ENCODE data around the gene CLCN4. TPM values are rescaled to one million over a fixed set of nuclear protein-coding genes. Genes with fewer than 3 reads are reported as not detected.

CLCN4 gene
- total RNA-seq, result 10 to 100 TPM; 22.2 to 22.8 TPM
- long read RNA-seq, full-length matches to known transcripts, result 27 of 40 reads
- long read RNA-seq, partial matches to known transcripts, result 4 of 40 reads
- long read RNA-seq, other reads (novel, unspliced or antisense), result 9 of 40 reads

GRCh38 chrX:10156199-10157031 lies at the start of gene CLCN4:
Gene CLCN4, plus strand, starts transcription at chrX:10156975. Its CDS starts 28,058 bp downstream, at chrX:10185033.
- DNase-seq (peak; percentile 73), ATAC-seq (peak; percentile 91 to 92)
- intact Hi-C loops (cut with DNase I), result no loop called here

- ATAC-seq (no peak), DNase-seq (no peak)
- intact Hi-C loops (cut with DNase I), result no loop called here
Measured at GRCh38 chrX:10107483-10107882, 49.3 kb upstream of the CLCN4 start.

GRCh38 chrX:10108288-10108687 lies 48.5 kb upstream of the CLCN4 start:
- ATAC-seq, result no peak
- no peak for DNase-seq
- intact Hi-C loops (cut with DNase I), result no loop called here

GRCh38 chrX:10109695-10110094 lies 47.1 kb upstream of the CLCN4 start:
- DNase-seq, result peak; percentile 41
- intact Hi-C loops (cut with DNase I), result no loop called here
- ATAC-seq, result peak; percentile 51 to 69

- ATAC-seq, result no peak
Measured at GRCh38 chrX:10110316-10110935, 46.3 kb upstream of the CLCN4 start.

GRCh38 chrX:10110984-10111363 lies 45.8 kb upstream of the CLCN4 start:
- intact Hi-C loops (cut with DNase I), result no loop called here
- DNase-seq, result no peak
- peak in 1 of 2 donors; percentile 37 for ATAC-seq

More at GRCh38 chrX:10110316-10110935, 46.3 kb upstream of the CLCN4 start:
- no peak for DNase-seq
- intact Hi-C loops (cut with DNase I), result no loop called here

GRCh38 chrX:10111364-10112148 lies 45.2 kb upstream of the CLCN4 start:
- intact Hi-C loops (cut with DNase I), result no loop called here
- DNase-seq (peak; percentile 37), ATAC-seq (peak; percentile 29 to 43)

GRCh38 chrX:10112510-10112909 lies 44.3 kb upstream of the CLCN4 start:
- DNase-seq (no peak), ATAC-seq (no peak)
- intact Hi-C loops (cut with DNase I), result no loop called here

- DNase-seq (no peak), ATAC-seq (no peak)
- intact Hi-C loops (cut with DNase I), result loop anchor here (5.0 kb wide), 2 partner anchors 118 to 233 kb away; no protein-coding TSS in a partner anchor
Measured at GRCh38 chrX:10115082-10115481, 41.7 kb upstream of the CLCN4 start.

- intact Hi-C loops (cut with DNase I), result loop anchor here (5.0 kb wide), 2 partner anchors 120 to 235 kb away; no protein-coding TSS in a partner anchor
- no peak for DNase-seq
- ATAC-seq, result no peak
Measured at GRCh38 chrX:10117301-10117700, 39.5 kb upstream of the CLCN4 start.

- ATAC-seq, result no peak
- intact Hi-C loops (cut with DNase I), result loop anchor here (5.0 kb wide), 2 partner anchors 121 to 236 kb away; no protein-coding TSS in a partner anchor
- no peak for DNase-seq
Measured at GRCh38 chrX:10117864-10118377, 38.9 kb upstream of the CLCN4 start.

GRCh38 chrX:10118530-10118929 lies 38.2 kb upstream of the CLCN4 start:
- intact Hi-C loops (cut with DNase I), result loop anchor here (5.0 kb wide), 2 partner anchors 121 to 236 kb away; no protein-coding TSS in a partner anchor
- ATAC-seq (no peak), DNase-seq (no peak)

- ATAC-seq (peak; percentile 68 to 71), DNase-seq (peak; percentile 72)
- intact Hi-C loops (cut with DNase I), result loop anchor here (1.0 to 5.0 kb wide), 3 partner anchors 122 to 237 kb away; no protein-coding TSS in a partner anchor
Measured at GRCh38 chrX:10119399-10119990, 37.3 kb upstream of the CLCN4 start.

GRCh38 chrX:10120331-10120730 lies 36.4 kb upstream of the CLCN4 start:
- intact Hi-C loops (cut with DNase I), result loop anchor here in 1 of 2 donors (10.0 kb wide), 1 partner anchor 246 kb away; no protein-coding TSS in a partner anchor
- no peak for ATAC-seq

GRCh38 chrX:10120828-10121227 lies 35.9 kb upstream of the CLCN4 start:
- no peak for ATAC-seq
- intact Hi-C loops (cut with DNase I), result loop anchor here in 1 of 2 donors (10.0 kb wide), 1 partner anchor 246 kb away; no protein-coding TSS in a partner anchor

More at GRCh38 chrX:10120331-10120730, 36.4 kb upstream of the CLCN4 start:
- no peak for DNase-seq

GRCh38 chrX:10121787-10122186 lies 35.0 kb upstream of the CLCN4 start:
- DNase-seq, result no peak
- intact Hi-C loops (cut with DNase I), result loop anchor here in 1 of 2 donors (10.0 kb wide), 1 partner anchor 247 kb away; no protein-coding TSS in a partner anchor
- no peak for ATAC-seq

More at GRCh38 chrX:10120828-10121227, 35.9 kb upstream of the CLCN4 start:
- DNase-seq, result no peak

GRCh38 chrX:10124506-10125247 lies 32.1 kb upstream of the CLCN4 start:
- ATAC-seq (no peak), DNase-seq (no peak)
- intact Hi-C loops (cut with DNase I), result loop anchor here in 1 of 2 donors (10.0 kb wide), 1 partner anchor 250 kb away; no protein-coding TSS in a partner anchor
